Measurements from ENCODE around the gene LYVE1.
A peak's percentile ranks its signal among the peaks of the same experiment; 100 is the strongest.

Gene LYVE1

DNA sequence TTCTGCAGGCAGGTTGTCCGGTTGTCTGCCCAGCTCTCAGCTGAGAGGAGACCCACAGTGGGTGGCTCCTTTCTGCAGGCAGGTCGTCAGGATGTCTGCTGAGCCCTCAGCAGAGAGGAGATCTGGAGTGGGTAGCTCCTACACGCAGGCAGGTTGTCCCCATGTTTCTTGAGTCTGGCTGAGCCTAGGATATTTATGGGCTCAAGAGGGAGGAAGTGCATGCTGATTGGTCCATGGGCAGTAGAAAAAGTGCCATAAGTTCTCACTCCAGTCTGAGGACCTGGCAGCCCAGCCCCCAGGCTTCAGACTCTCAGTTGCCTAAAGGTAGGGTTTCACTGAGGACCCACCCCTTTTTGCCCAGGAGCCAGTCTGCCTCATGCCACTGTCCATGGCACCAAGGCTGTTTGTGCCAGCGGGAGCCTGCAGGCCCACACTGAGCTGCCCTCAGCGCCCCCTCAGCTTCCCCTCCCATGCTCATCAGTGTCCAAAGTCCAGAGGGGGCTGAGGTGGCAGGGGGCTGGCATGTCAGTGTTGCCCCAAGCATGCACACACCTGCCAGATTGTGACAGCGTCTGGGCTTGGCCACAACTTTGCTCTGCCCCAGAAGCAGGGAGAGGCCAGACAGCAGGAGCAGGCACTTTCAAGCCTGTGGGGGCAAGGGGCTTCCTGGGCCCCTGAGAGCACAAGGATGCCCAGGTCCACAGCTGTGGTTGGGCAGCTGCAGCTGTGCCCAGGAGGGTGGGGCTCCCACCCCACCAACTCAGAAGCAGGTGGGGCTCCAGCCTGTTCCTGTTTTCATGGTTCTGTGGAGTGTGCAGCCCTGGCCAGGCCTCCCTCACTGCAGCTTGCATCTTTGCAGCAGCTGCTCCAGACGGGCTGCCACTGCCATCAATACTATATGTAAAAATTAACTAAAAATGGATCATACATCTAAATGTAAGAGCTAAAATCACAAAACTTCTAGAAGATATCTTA is 23.7 kb downstream of the LYVE1 start:
- Histone ChIP-seq H3K36me3 (peaks cover 0 to 10% (median 0%) of the 10 kb centered on the region in 11 experiments; a peak in 4 of 22 replicates), H3K27ac (peak overlapping the region in 8 of 11 experiments; percentile 11 to 69 (median 52); a peak in 11 of 22 replicates), H3K9me3 (replicated peaks in 1 of 11) (peaks cover 22 to 32% (median 26%) of the 10 kb centered on the region in 11 experiments), H3K4me1 (peaks cover 12 to 25% (median 18%) of the 10 kb centered on the region in 10 experiments), H3K27me3 (no peaks in the 10 kb centered on the region), H3K9ac (no peak overlapping the region), H4K20me1 (no peaks in the 10 kb centered on the region), H3K4me3 (peak overlapping the region in 3 of 10 experiments; percentile 8 to 20 (median 15); a peak in 3 of 20 replicates), H3K4me2 (peak overlapping the region; percentile 27 to 61 (median 47); a peak in 20 of 22 replicates)
- TF ChIP-seq Cebpa-rat (IDR thresholded peaks at IDR 0.05): no peak

GRCh38 chr11:10543782-10544181 is 24.7 kb downstream of the LYVE1 start:
- TF ChIP-seq Cebpa-rat (IDR thresholded peaks at IDR 0.05): no peak
- H3K27ac ChIP-seq: peak overlapping the region in 2 of 11 experiments; percentile 66 to 69; a peak in 2 of 22 replicates
- H3K36me3 ChIP-seq: peaks cover 0 to 10% (median 0%) of the 10 kb centered on the region in 11 experiments; a peak in 4 of 22 replicates
- peaks cover 15 to 33% (median 21%) of the 10 kb centered on the region in 10 experiments for H3K4me1 ChIP-seq
- H4K20me1 ChIP-seq: no peaks in the 10 kb centered on the region
- peak overlapping the region in 2 of 10 experiments; percentile 28 to 33; a peak in 2 of 20 replicates for H3K4me3 ChIP-seq
- H3K9ac ChIP-seq: no peak overlapping the region
- H3K4me2 ChIP-seq: no peak overlapping the region
- H3K9me3 ChIP-seq (replicated peaks in 1 of 11): peaks cover 22 to 32% (median 26%) of the 10 kb centered on the region in 11 experiments
- no peaks in the 10 kb centered on the region for H3K27me3 ChIP-seq

DNA sequence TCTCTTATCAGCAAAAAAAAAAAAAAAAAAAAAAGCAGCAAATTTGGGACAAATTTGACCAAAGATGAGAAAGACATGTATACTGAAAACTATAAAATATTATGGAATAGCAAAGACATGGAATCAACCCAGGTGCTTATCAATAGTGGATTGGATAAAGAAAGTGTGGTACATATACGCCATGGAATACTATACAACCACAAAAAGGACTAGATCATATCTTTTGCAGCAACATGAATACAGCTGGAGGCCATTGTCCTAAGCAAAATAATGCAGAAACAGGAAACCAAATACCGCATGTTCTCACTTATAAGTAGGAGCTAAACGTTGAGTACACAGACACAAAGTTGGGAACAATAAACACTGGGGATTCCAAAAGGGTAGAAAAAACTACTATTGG is 25.7 kb downstream of the LYVE1 start:
- no peaks in the 10 kb centered on the region for H3K27me3 ChIP-seq
- TF ChIP-seq Cebpa-rat (IDR thresholded peaks at IDR 0.05): no peak
- H3K4me2 ChIP-seq: no peak overlapping the region
- H3K36me3 ChIP-seq: peaks cover 0 to 10% (median 0%) of the 10 kb centered on the region in 11 experiments; a peak in 4 of 22 replicates
- H4K20me1 ChIP-seq: no peaks in the 10 kb centered on the region
- H3K9me3 ChIP-seq (replicated peaks in 1 of 11): peaks cover 22 to 32% (median 26%) of the 10 kb centered on the region in 11 experiments
- H3K4me3 ChIP-seq: no peak overlapping the region
- H3K9ac ChIP-seq: no peak overlapping the region
- H3K4me1 ChIP-seq: peaks cover 15 to 41% (median 22%) of the 10 kb centered on the region in 10 experiments
- no peak overlapping the region for H3K27ac ChIP-seq

DNA sequence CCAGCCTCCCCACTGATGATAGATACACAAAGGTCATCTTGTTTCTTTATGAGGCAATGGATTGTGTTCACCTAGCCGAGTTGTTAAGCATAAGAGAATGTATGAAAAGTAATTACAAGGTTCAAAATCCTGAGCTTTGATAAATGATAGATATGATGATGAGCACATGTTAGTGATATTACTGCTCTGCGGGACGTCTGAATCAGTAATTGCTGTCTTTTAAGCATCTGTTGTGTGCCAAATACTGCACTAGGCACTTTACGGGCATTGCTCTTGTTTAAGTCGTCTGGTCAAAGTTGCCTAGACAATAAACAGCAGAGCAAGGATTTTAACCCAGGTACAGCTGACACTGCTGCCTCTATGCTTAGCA is 26.9 kb downstream of the LYVE1 start:
- peak overlapping the region in 9 of 11 experiments; percentile 84 to 91 (median 87); a peak in 12 of 22 replicates for H3K27ac ChIP-seq
- H3K9ac ChIP-seq: peak overlapping the region in 5 of 11 experiments; percentile 88 to 95 (median 91); a peak in 3 of 22 replicates
- H3K4me2 ChIP-seq: peak overlapping the region; percentile 65 to 94 (median 89)
- TF ChIP-seq Cebpa-rat (IDR thresholded peaks at IDR 0.05): no peak
- peak overlapping the region in 7 of 10 experiments; percentile 74 to 93 (median 89); a peak in 6 of 20 replicates for H3K4me3 ChIP-seq
- peaks cover 0 to 10% (median 0%) of the 10 kb centered on the region in 11 experiments; a peak in 4 of 22 replicates for H3K36me3 ChIP-seq
- H4K20me1 ChIP-seq: no peaks in the 10 kb centered on the region
- peaks cover 22 to 32% (median 26%) of the 10 kb centered on the region in 11 experiments for H3K9me3 ChIP-seq (replicated peaks in 1 of 11)
- H3K4me1 ChIP-seq: peaks cover 15 to 46% (median 22%) of the 10 kb centered on the region in 10 experiments
- H3K27me3 ChIP-seq: no peaks in the 10 kb centered on the region

DNA sequence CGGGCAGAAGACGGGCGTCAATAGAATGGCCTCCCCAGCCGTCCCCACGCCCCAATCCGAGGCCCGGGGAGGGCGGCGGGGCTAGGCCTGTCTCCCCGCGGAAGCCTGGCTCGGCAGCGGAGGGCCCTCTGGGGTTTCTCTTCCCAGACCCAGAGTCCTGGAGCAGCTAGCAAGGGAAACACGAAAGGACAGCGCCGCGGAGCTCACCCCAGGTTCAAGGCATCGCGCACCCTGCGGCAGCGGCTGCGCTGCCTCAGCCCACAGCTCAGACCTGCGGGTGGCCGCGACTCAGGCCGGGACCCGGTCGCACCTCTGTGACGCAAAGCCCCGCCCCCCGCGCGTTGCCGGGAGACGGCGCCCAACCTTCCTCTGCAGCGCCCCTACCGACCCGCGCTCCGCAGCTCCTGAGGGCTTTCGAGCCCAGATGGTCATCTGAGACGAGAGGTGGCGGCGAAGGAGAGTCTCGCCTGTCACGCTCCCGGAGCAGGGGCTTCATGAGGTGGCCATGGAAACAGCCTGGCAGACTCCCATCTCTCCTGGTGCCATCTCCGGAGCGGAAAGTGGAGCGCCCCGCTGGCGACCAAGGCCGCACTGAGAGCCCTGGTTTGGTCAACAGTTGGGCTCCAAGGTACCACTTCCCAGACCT is 27.4 kb downstream of the LYVE1 start, which contains the start of gene RNF141:
Gene RNF141, minus strand, starts transcription at position 273 of the 646 bp plus-strand sequence. CDS start 7,029 bp downstream, outside the sequence.
- peaks cover 22 to 31% (median 26%) of the 10 kb centered on the region in 11 experiments for H3K9me3 ChIP-seq (replicated peaks in 1 of 11)
- H3K4me1 ChIP-seq: peaks cover 15 to 51% (median 24%) of the 10 kb centered on the region in 10 experiments
- H3K27ac ChIP-seq: peak within 1 kb of the TSS; percentile 73 to 91 (median 86)
- no peaks in the 10 kb centered on the region for H4K20me1 ChIP-seq
- no peak for TF ChIP-seq Cebpa-rat (IDR thresholded peaks at IDR 0.05)
- H3K4me3 ChIP-seq: peak within 1 kb of the TSS; percentile 74 to 93 (median 86)
- peak within 1 kb of the TSS; percentile 82 to 94 (median 90) for H3K4me2 ChIP-seq
- H3K27me3 ChIP-seq: no peaks in the 10 kb centered on the region
- peaks cover 0 to 10% (median 0%) of the 10 kb centered on the region in 11 experiments; a peak in 4 of 22 replicates for H3K36me3 ChIP-seq
- peak within 1 kb of the TSS; percentile 86 to 95 (median 91) for H3K9ac ChIP-seq

DNA sequence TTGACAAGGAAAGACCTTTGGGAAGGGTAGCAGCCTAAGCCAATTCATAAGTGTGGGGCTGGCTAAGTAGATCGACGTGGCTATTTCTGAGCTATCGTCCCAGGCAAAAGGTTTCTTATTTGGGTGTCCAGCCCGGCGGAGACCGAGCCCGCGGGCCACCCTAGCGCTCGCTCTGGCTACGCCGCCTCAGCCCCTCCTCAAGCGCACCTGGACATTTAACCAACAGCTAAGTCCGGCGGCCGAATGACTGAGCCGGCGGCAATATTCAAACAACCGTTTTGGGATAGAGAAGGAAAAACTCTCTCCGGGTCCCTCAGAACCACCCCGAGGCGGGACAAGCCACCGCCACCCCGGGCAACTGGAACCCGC is 27.9 kb downstream of the LYVE1 start:
- H4K20me1 ChIP-seq: no peaks in the 10 kb centered on the region
- H3K9me3 ChIP-seq (replicated peaks in 1 of 11): peaks cover 22 to 28% (median 26%) of the 10 kb centered on the region in 11 experiments
- peaks cover 15 to 53% (median 24%) of the 10 kb centered on the region in 10 experiments for H3K4me1 ChIP-seq
- no peaks in the 10 kb centered on the region for H3K27me3 ChIP-seq
- no peak for TF ChIP-seq Cebpa-rat (IDR thresholded peaks at IDR 0.05)
- peak overlapping the region; percentile 86 to 95 (median 91) for H3K9ac ChIP-seq
- H3K4me3 ChIP-seq: peak overlapping the region; percentile 74 to 93 (median 86)
- H3K4me2 ChIP-seq: peak overlapping the region; percentile 82 to 94 (median 90)
- peak overlapping the region; percentile 73 to 91 (median 86) for H3K27ac ChIP-seq
- peaks cover 0 to 10% (median 0%) of the 10 kb centered on the region in 11 experiments; a peak in 4 of 22 replicates for H3K36me3 ChIP-seq

- no peak for TF ChIP-seq Cebpa-rat (IDR thresholded peaks at IDR 0.05)
- Histone ChIP-seq H3K4me1 (peaks cover 7 to 46% (median 15%) of the 10 kb centered on the region in 10 experiments), H3K4me3 (no peak overlapping the region), H3K36me3 (peaks cover 0 to 8% (median 0%) of the 10 kb centered on the region in 11 experiments; a peak in 4 of 22 replicates), H3K27ac (no peak overlapping the region), H3K4me2 (peak overlapping the region in 5 of 11 experiments; percentile 8 to 94 (median 51); a peak in 7 of 22 replicates), H3K9me3 (replicated peaks in 1 of 11) (peaks cover 14 to 20% (median 17%) of the 10 kb centered on the region in 11 experiments), H3K9ac (no peak overlapping the region), H3K27me3 (no peaks in the 10 kb centered on the region), H4K20me1 (no peaks in the 10 kb centered on the region)
Observed at GRCh38 chr11:10539339-10539738, 29.1 kb downstream of the LYVE1 start.

GRCh38 chr11:10538924-10539323 is 29.5 kb downstream of the LYVE1 start:
- peaks cover 7 to 46% (median 15%) of the 10 kb centered on the region in 10 experiments for H3K4me1 ChIP-seq
- H4K20me1 ChIP-seq: no peaks in the 10 kb centered on the region
- H3K4me2 ChIP-seq: peak overlapping the region in 5 of 11 experiments; percentile 8 to 54 (median 22); a peak in 7 of 22 replicates
- H3K9ac ChIP-seq: no peak overlapping the region
- no peaks in the 10 kb centered on the region for H3K27me3 ChIP-seq
- H3K27ac ChIP-seq: no peak overlapping the region
- H3K9me3 ChIP-seq (replicated peaks in 1 of 11): peaks cover 10 to 16% (median 13%) of the 10 kb centered on the region in 11 experiments
- no peak overlapping the region for H3K4me3 ChIP-seq
- H3K36me3 ChIP-seq: peaks cover 0 to 8% (median 2%) of the 10 kb centered on the region in 11 experiments; a peak in 10 of 22 replicates
- no peak for TF ChIP-seq Cebpa-rat (IDR thresholded peaks at IDR 0.05)
